Activated CD8-positive, alpha-beta memory T cell treated with anti-CD3 and anti-CD28 coated beads, Interleukin-2, amount 50 U/mL, for 1 hour (primary cell): ENCODE results near the gene OR2C1.
A peak's percentile ranks its signal among the peaks of the same experiment; 100 is the strongest.

ENCODE experiments used
- DNase-seq: peaks from one replicate; pipeline ENCODE4 v3.0.0-alpha.2; 2020; ENCODE audit errors: extremely low read depth

The OR2C1 gene

DNA sequence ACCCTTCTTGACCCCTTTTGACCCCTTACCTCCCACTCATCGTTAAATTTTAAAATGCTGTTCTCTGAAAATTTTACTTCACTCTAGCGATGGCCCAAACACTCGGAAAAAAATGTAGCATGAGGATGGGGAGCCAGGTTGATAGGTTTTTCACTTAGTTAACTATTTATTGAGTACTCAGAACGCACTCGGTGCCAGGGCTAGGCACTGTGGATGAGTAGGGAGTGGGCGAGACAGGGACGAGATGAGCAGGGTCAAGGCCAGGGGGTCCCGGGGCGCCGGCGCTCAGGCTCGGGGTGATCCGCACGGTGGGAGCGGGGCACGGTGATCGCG is 44.7 kb downstream of the OR2C1 start:
- DNase-seq: no peak

DNA sequence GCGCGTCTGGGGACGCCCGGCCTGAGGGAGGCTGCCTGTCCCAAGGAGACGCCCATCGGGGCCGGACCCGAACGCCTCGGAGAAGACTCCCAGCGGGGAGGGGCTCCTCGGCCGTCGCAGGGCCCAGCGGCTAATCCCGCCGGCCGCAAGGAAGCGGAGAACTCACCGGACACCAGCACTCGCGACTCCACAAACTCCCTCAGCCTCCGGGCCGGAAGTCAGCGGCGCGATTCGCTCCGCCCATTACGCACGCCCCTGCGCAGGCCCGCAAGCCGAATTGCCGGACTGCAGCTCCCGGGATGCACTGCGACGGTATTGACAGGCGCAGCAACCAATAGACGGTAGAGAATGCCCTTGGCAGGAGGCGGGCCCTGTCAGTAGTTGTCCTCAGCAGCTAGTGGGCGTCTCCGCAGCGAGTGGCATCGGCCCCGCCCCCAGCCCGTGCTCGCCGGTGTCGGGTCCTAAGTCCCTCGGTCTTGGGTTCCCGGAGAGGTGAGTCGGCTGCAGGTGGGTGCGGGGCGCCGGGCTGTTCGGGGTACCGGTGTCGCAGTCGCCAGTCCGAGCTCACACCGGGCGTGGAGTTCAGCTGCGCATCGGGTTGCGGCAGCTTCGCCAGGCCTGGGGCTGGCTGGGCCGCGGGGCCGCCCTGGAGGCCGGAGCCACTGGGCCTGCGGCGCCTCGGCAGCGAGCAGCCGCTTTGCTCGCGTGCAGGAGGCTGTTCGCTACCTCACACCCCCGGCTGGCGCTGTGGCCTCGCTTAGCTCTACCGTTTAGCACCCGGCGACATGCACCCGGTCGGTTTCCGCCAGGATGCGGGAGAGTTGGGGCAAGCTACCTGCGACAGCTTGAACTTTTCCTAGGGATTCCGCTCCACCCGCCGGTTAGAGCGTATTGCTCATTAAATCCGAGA is 45.3 kb downstream of the OR2C1 start, which contains the start of the genes ZNF174 and ZSCAN32:
TSS of gene ZNF174 (plus strand) at position 437 of the 910 bp plus-strand sequence. CDS start 790 bp downstream, outside the sequence.
TSS of gene ZSCAN32 (minus strand) at position 226 of the 910 bp plus-strand sequence. CDS start 3,447 bp downstream, outside the sequence.
- DNase-seq: peak; percentile 96

DNA sequence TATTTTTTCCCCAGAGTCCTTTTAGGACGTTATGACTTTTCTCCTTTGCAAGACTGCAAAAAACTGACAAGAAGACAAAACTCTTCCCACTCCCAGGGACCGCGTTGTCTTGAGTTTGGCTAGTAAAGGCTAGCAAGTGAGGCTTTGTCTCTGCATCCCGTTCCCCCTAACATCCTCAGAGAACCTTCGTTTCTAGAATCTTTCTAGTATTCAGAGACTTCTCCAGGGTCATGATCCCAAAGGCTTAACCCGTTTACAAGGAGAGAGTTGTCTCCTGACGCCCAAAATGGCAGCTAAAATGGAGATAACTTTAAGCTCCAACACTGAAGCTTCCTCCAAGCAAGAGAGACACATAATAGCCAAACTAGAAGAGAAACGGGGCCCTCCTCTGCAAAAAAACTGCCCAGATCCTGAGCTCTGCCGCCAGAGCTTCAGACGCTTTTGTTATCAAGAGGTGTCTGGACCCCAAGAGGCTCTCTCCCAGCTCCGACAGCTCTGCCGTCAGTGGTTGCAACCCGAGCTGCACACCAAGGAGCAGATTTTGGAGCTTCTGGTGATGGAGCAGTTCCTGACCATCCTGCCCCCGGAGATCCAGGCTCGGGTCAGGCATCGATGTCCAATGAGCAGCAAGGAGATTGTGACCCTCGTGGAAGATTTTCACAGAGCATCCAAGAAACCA is 46.2 kb downstream of the OR2C1 start:
- no peak for DNase-seq
